ENCODE results near the gene ZNF488.

GRCh38 chr10:47362199-47362598 is 21.9 kb downstream of the ZNF488 start:
- TF ChIP-seq CTCF (IDR thresholded peaks at IDR 0.05) = no peak
- no peak for TF ChIP-seq POLR2AphosphoS5 (IDR thresholded peaks at IDR 0.05; ENCODE audit: low read depth, low read length)
